ENCODE data around the gene CSH1.

DNA sequence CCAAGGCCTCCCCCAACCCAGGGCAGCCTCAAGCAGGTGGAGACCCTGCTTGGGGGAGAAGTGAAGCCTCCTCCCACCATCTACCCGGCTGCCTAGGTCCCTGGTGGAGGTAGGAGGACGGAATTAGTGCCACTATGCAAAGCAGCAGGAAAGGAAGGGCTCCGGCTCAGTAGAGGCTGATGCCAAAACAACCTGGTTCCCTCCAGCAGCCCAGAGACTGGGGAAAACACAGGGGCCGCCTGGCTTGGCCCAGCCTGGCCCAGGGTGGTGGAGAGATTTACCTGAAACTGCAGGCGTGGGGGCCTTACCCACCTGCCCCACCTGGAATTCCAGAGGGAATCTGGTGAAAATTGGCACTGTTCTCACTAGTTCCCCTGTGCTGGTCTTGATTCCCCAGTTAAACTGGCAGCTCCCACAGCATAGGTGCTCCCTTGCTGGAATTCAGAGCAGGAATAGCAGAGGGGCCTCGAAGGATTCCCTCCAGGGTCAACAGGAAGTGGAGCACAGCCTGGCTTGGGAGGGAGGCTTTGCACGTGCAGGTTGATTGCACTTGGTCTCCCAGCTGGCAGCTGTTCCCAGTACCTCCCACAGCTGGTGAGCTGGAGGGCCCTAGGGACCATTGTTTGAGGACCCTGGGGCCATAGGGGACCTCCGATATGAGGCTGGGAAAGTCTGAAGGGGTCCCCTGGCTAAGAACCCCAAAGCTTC is 31.2 kb upstream of the CSH1 start:
- TF ChIP-seq, protein P1, sequence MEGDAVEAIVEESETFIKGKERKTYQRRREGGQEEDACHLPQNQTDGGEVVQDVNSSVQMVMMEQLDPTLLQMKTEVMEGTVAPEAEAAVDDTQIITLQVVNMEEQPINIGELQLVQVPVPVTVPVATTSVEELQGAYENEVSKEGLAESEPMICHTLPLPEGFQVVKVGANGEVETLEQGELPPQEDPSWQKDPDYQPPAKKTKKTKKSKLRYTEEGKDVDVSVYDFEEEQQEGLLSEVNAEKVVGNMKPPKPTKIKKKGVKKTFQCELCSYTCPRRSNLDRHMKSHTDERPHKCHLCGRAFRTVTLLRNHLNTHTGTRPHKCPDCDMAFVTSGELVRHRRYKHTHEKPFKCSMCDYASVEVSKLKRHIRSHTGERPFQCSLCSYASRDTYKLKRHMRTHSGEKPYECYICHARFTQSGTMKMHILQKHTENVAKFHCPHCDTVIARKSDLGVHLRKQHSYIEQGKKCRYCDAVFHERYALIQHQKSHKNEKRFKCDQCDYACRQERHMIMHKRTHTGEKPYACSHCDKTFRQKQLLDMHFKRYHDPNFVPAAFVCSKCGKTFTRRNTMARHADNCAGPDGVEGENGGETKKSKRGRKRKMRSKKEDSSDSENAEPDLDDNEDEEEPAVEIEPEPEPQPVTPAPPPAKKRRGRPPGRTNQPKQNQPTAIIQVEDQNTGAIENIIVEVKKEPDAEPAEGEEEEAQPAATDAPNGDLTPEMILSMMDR (IDR thresholded peaks at IDR 0.05; ENCODE audit: insufficient read depth, low read depth, low read length): no peak
- no peak for TF ChIP-seq EZH2 (IDR thresholded peaks at IDR 0.05; ENCODE audit: insufficient read depth, low read length)

Data from astrocyte (in vitro differentiated cells and primary cell).